Dermis microvascular lymphatic vessel endothelial cell (primary cell): Measurements from ENCODE around the gene FAM25A. TPM values are rescaled to one million over a fixed set of nuclear protein-coding genes. Genes with fewer than 3 reads are reported as not detected.
"Not testable (repeated sequence)": the region's sequence is repeated elsewhere in the genome, so short reads cannot be mapped to it uniquely, and the experiment has no call there.

Source experiments
- DNase-seq, 2 donors: peaks; one replicate each; pipeline versions ENCODE4 v3.0.0 to v3.0.0-alpha.2; 2010; ENCODE audit warnings: low read depth in 2 of 2
- total RNA-seq: library from RNA; depleted of rRNA; stranded (reverse); fragments of >200 nt; gene quantifications from 2 replicates; pipeline ENCODE4 v1.2.1, GENCODE V29; 2014

The FAM25A gene
- not detected in 2 replicates for total RNA-seq

DNA sequence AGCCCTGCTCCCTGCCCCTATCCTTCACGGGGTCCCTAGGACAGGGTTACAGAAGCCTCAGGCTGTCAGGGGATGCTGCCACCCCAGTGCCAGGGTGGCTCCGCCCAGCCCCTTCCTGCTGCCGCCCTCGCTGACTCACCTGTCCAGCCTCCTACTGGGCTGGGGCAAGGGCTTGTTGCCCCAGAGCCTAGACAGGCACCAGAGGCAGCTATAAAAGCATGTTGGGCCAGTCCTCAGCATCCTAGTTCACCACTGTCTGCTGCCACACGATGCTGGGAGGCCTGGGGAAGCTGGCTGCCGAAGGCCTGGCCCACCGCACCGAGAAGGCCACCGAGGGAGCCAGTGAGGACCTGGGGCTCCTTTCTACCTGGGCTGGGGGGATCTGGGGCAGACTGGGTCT lies at the start of gene FAM25A:
FAM25A (plus strand) TSS at position 239 of the 400 bp plus-strand sequence; CDS start at position 270, 31 bp downstream.
- DNase-seq = not testable (repeated sequence)

DNA sequence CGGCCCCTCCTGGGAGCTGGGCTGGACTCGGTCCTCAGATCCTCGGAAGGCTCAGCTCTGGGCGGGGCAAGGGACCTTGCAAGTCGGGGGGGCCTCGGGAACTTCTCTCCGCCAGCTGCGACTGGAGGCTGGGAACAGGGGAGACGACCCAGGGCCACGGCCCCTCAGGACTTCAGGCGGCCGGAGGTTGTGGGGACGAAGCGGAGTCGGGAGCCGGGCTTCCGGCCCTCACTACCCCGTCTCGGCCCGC lies 49.2 kb upstream of the FAM25A start:
- DNase-seq = no peak

- DNase-seq = peak; percentile 76 to 78
Measured at GRCh38 chr10:86971232-86971991, 48.7 kb upstream of the FAM25A start.

DNA sequence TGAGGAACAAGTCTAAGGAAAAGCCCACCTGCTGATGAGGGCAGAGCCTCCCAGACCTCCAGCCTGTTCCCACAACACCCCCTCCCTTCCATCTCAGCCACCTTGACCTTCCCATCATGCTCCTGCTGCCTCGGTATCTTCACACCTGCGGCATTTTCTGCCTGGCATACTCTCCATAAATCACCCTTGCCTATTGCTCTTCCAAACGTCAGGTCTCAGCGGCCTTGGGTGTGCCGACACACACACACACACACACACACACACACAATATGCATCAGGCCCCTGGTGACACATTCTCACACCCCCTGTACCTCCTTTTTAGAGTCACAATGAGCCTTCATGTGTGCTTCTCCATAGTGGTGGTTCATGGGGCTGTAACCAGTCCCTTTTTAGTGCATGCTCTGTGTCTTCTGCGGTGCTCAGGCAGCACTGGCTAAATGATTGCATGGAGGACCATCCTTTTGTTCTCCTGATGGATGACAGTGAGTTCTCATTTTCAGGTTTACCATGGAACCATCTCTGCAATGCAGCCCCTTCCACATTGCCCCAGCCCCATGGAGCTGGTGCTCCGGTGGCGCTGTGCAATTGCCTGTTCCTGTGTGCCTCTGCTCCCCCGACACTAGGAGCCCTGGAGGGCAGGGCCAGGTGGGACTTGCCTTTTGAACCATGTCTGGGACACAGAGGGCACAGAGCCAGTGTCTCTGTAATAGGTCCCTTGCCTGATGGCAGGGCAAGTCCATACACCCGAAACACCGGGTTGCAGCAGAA lies 47.3 kb upstream of the FAM25A start:
- DNase-seq = no peak

DNA sequence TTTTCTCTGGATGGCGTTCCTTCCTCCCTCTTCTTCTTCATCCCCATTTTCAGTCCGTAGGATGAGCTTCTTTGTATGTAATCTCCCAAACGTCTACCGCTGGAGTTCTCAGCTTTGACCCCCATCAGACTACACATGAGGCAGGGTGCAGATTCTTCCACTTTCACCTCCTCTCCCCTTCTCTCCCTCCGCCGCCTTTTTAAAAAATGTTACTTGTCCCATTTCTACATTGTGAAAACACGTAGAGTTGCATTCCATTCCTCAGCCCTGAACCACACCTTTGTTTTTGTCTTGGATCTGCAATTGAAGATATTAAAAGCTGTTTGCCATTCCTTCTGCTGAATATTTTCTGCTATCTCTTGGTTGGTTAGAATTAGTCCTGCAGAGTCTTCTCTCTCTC lies 45.6 kb upstream of the FAM25A start:
- no peak for DNase-seq

DNA sequence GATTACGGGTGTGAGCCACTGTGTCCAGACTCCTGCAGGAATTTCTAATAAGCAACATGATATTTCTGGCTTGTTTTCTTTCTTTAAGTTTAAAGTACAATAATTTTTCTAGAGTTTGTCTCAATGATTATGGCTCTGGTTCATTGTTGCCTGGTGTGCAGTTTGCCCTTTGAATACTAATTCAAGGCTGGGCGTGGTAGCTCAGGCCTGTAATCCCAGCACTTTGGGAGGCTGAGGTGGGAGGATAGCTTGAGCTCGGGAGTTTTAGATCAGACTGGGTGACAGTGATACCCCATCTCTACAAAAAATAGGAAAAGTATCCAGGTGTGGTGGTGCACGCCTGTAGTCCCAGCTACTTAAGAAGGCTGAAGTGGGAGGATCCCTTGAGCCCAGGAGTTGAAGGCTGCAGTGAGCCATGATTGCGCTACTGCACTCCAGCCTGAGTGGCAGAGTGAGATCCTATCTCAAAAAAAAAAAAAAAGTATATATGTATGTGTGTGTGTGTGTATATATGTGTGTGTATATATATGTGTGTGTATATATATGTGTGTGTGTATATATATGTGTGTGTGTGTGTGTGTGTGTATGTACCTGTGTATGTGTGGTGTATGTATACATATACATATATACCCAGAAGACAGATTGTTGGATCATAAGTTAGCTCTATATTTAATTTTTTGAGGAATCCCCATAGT lies 43.6 kb upstream of the FAM25A start:
- no peak for DNase-seq

- DNase-seq = not testable (repeated sequence)
Measured at GRCh38 chr10:86978457-86978856, 41.6 kb upstream of the FAM25A start.

DNA sequence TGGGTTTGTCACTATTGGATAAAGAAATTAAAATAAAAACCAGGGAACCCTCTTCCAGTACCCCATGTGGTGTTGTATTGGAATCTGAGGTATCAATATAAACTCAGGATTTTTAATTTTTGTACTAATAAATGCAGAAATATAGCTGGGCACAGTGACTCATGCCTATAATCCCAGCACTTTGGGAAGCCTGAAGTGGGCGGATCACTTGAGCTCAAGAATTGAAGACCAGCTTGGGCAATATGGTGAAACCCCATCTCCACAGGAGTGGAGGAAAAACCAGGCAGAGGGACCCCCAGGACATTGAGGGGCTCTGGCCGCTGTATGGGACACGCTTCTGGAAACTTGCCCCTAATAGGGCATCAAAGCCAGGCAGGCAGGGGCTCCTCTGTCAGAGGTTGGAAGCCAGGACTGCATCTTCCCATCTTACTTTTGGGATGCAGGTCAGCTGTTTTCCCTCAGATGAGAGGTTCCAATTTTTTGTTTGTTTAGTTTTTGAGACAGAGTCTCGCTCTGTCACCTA lies 40.7 kb upstream of the FAM25A start:
- DNase-seq = no peak

DNA sequence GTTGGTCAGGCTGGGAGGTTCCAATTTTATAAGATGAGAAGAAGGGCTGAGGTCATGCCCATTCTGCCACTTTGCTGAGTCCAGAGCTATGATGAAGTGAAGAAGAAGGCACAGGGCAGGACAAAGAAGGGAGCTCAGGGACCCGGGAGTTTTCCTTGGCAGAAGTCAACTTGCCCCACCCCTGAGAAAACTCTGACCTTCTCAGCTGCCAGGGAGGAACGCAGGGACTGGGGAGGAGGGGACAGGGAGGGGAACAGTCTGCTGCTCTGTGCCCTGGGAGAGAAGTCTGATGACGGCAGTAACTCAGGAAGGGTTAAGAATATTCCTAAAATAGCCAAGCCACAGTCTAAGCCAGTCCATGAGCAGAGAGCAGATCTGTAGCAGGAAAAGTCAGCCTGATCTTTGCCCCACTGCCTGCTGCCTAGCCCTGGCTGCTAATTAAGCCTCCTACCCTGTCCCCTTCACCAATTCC lies 40.1 kb upstream of the FAM25A start:
- no peak for DNase-seq

DNA sequence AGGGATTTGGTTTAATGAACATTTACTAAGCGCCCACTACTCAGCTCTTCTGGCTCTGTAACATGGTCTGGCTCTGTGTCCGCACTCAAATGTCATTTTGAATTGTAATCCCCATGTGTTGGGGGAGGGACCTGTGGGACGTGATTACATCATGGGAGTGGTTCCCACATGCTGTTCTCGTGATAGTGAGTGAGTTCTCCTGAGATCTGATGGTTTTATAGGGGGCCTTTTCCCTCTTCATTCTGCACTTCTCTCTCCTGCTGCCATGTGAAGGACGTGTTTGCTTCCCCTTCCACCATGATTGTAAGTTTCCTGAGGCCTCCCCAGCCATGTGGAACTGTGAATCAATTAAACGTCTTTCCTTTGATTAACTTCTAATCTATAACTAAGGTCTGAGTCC lies 39.1 kb upstream of the FAM25A start:
- DNase-seq = not testable (repeated sequence)

GRCh38 chr10:86981716-86982115 lies 38.4 kb upstream of the FAM25A start:
- DNase-seq = no peak

DNA sequence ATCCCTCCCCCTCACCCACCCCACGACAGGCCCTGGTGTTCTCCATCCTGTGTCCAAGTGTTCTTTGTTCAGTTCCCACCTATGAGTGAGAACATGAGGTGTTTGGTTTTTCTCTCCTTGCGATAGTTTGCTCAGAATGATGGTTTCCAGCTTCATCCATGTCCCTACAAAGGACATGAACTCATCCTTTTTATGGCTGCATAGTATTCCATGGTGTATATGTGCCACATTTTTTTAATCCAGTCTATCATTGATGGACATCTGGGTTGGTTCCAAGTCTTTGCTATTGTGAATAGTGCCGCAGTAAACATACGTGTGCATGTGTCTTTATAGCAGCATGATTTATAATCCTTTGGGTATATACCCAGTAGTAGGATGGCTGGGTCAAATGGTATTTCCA lies 35.6 kb upstream of the FAM25A start:
- DNase-seq = not testable (repeated sequence)

GRCh38 chr10:86988520-86988919 lies 31.6 kb upstream of the FAM25A start:
- DNase-seq = no peak

GRCh38 chr10:86991362-86991761 lies 28.7 kb upstream of the FAM25A start:
- not testable (repeated sequence) for DNase-seq

- no peak for DNase-seq
Measured at GRCh38 chr10:86992456-86992855, 27.6 kb upstream of the FAM25A start.

DNA sequence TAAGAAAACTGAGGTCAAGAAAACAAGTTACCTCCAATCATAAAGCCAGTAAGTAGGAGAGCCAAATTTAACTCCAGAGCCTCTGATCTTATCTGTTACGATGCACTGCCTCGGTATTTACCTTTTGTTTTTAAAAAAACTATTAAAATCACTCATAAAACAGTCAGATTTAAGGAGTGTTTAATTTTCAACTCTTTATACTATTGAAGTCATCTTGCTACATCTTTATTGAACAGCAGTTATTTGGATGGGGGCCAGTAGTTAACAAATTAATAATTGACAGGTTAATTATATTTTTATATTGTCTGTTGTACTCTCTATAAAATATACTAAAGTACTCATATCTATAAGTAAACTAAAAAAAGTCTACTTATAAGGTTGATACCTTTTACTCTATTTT lies 27.2 kb upstream of the FAM25A start:
- no peak for DNase-seq

DNA sequence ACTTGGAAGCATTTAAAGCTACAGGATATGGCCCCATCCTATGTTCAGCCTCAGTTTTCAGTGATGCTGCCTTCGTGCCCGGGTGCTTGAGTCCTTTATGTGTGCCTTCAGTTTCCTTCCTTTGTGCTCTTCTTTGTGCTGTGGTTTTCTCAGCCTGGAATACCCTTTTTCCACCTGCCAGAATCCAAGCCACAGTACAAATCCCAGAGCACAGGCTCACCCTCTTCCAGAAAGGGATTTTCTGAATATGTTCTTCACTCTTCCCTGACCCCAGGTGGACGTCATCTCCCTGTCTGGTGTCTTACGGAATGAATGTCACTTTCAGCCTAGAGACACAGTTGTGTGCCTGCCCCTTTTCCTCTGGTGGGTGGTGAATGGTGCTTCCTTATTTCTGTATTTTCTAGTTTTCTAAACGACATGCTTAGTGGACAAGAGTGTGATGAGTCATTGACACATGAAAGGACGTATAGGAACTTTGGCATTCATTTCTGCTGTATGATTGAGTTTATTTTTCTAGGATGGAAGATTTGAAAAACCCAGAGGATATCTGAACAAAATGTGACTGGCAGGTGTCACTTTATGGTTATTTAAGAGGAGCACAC lies 20.2 kb upstream of the FAM25A start:
- not testable (repeated sequence) for DNase-seq

DNA sequence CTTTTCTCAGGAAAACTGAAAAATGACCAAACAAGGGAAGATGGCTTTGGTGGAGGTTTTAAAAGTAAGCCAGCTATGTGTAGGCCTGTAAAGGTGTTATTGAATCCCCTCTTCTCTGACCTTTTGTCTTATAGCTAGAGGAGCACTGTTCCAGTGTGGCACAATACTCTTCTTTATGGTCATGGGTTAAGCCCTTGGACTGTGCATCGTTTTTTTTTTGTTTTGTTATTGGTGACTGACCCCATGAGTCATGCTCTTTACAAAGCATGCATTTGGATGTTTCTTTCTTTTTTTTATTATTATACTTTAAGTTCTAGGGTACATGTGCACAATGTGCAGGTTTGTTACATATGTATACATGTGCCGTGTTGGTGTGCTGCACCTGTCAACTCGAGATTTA lies 19.6 kb upstream of the FAM25A start:
- DNase-seq = peak in 1 of 2 donors; percentile 5

GRCh38 chr10:87007124-87007523 lies 13.0 kb upstream of the FAM25A start:
- DNase-seq = not testable (repeated sequence)

DNA sequence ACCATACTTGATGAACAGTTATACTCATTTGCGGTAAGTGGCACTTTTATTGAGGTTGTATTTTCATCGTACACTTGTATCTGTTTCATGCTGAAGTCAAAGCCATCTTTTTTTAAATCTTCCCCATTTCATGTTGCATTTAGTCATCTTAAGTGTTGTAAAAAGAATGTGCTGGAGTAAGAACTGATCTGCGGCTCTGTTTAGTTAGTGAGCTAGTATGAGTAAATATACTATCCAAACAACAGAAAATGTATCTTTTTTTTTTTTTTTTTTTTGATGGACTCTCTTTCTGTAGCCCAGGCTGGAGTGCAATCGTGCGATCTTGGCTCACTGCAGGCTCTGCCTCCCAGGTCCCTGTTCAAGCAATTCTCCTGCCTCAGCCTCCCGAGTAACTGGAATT lies 12.4 kb upstream of the FAM25A start:
- not testable (repeated sequence) for DNase-seq

DNA sequence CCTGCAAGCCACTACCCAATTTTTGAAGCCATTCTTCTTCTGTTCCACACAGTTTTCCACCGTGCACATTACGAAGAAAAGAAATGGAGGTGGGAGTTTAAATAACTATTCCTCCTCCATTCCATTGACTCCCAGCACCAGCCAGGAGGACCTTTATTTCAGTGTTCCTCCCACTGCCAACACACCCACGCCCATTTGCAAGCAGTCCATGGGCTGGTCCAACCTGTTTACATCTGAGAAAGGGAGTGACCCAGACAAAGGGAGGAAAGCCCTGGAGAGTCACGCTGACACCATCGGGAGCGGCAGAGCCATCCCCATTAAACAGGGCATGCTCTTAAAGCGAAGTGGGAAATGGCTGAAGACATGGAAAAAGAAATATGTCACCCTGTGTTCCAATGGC lies 11.8 kb upstream of the FAM25A start:
- DNase-seq = not testable (repeated sequence)
